AG10803 (cell line): ENCODE results near the gene ACE.

ENCODE experiments used
- DNase-seq: peaks from one replicate; pipeline ENCODE4 v3.0.0; 2010; ENCODE audit warnings: low read depth
- H3K4me3 ChIP-seq: 2 replicates; pipeline ENCODE4 v1.5.1; 2011; ENCODE audit warnings: mild to moderate bottlenecking, low read length, control low read depth
- TF ChIP-seq, protein P1 (sequence below): conservative IDR thresholded peaks from 2 replicates; pipeline ENCODE4 v1.5.1; 2011; ENCODE audit warnings: mild to moderate bottlenecking, low read length, control low read depth, inconsistent platforms

ACE gene

DNA sequence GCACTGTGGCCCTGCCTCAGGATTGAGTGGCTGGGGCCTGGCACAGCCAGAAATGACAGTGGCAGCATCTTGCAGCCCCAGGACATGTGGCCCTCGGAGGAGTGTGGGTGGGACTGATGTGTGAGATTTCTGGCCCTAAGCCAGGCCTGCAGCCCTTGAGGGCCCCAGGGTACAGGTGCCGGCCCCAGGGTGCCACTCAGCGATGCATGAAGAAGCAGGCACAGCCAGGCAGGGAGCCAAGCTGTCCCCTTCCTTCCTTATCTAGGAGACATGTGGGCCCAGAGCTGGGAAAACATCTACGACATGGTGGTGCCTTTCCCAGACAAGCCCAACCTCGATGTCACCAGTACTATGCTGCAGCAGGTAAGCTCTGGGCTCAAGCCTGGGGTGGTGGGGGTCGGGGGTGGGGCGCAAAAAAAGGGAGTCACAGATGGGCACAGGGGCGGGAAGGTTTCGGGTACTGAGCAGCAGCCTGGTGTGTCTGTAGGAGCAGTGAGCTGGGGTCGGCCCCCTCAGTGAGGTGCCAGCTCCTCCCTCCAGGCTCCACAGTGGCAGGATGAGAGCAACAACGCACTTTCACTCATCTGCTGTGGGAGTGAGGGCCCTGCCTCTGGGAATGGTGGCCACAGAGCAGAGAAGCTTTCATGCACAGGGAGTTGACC, 4.1 kb downstream of the ACE start:
- no peak overlapping the region for H3K4me3 ChIP-seq
- no peak for DNase-seq
- TF ChIP-seq, protein P1, sequence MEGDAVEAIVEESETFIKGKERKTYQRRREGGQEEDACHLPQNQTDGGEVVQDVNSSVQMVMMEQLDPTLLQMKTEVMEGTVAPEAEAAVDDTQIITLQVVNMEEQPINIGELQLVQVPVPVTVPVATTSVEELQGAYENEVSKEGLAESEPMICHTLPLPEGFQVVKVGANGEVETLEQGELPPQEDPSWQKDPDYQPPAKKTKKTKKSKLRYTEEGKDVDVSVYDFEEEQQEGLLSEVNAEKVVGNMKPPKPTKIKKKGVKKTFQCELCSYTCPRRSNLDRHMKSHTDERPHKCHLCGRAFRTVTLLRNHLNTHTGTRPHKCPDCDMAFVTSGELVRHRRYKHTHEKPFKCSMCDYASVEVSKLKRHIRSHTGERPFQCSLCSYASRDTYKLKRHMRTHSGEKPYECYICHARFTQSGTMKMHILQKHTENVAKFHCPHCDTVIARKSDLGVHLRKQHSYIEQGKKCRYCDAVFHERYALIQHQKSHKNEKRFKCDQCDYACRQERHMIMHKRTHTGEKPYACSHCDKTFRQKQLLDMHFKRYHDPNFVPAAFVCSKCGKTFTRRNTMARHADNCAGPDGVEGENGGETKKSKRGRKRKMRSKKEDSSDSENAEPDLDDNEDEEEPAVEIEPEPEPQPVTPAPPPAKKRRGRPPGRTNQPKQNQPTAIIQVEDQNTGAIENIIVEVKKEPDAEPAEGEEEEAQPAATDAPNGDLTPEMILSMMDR: no peak

DNA sequence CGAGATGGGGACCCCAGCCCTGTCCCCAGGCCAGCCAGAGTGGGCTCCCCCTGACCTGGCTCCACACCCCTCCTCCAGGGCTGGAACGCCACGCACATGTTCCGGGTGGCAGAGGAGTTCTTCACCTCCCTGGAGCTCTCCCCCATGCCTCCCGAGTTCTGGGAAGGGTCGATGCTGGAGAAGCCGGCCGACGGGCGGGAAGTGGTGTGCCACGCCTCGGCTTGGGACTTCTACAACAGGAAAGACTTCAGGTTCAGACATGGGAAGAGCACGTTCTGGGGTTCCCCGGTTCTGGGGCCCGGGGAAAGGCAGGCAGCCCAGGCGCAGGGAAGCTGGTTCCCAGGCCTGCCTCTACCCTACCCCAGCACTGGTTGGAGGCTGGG, 4.6 kb downstream of the ACE start:
- DNase-seq: no peak
- TF ChIP-seq, protein P1: no peak
- no peak overlapping the region for H3K4me3 ChIP-seq

DNA sequence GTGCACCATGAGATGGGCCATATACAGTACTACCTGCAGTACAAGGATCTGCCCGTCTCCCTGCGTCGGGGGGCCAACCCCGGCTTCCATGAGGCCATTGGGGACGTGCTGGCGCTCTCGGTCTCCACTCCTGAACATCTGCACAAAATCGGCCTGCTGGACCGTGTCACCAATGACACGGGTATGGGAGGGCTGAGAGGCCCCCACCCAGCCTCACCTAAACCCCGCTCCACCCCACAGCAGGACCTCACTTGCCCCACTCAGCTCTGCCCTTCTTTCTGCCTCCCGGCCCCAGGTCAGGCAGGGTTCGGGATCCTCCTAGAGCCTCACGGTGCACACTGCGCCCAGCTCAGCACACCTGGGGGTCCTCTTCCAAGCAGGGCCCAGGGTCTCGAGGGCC, 5.6 kb downstream of the ACE start:
- TF ChIP-seq, protein P1: no peak
- DNase-seq: no peak
- no peak overlapping the region for H3K4me3 ChIP-seq

DNA sequence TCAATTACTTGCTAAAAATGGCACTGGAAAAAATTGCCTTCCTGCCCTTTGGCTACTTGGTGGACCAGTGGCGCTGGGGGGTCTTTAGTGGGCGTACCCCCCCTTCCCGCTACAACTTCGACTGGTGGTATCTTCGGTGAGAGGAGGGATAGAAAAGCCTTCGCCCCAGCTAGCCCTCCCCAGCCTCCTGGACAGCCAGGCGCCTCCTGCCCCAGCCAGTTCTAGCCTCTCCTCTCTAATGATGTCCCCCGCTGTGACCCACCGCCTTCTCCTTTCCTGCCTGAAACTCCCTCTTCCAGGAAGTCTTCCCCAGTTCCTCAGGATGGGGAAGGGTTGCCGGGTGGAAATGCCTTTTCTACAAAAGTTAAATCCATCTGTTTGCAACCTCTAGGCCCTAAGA, 6.2 kb downstream of the ACE start:
- TF ChIP-seq, protein P1: no peak

DNA sequence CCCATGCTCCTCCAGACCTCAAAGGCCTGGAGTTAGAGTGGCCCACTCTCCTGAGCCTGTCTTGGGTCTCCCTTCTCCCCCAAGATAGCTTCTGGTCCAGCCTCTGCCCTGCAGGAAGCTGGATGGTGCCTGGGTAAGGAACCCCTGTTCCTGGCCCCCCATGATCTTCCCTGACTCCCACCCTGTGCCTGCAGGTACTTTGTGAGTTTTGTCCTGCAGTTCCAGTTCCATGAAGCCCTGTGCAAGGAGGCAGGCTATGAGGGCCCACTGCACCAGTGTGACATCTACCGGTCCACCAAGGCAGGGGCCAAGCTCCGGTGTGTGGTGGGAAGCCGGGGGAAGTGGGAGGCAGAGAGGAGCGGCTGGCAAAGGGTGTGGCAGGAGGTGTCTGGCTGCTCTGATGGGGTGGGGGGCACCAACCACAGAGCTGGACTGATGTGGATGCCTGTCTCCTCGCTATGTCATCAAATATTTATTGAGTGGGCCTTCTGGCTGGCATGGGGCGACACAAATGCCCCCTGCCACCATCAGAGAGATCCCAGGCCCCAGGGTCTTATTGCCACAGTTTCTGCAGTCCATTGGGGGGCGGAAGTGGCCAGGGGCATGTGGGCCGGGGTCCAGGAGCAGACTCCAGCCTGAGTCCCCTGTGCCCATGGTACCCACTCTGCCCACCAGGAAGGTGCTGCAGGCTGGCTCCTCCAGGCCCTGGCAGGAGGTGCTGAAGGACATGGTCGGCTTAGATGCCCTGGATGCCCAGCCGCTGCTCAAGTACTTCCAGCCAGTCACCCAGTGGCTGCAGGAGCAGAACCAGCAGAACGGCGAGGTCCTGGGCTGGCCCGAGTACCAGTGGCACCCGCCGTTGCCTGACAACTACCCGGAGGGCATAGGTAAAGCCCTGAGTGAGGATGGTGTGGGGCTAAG, 7.1 kb downstream of the ACE start:
- TF ChIP-seq, protein P1: no peak
- DNase-seq: no peak
- H3K4me3 ChIP-seq: no peak overlapping the region

More for the DNA sequence above, 6.2 kb downstream of the ACE start:
- no peak for DNase-seq
- H3K4me3 ChIP-seq: no peak overlapping the region

DNA sequence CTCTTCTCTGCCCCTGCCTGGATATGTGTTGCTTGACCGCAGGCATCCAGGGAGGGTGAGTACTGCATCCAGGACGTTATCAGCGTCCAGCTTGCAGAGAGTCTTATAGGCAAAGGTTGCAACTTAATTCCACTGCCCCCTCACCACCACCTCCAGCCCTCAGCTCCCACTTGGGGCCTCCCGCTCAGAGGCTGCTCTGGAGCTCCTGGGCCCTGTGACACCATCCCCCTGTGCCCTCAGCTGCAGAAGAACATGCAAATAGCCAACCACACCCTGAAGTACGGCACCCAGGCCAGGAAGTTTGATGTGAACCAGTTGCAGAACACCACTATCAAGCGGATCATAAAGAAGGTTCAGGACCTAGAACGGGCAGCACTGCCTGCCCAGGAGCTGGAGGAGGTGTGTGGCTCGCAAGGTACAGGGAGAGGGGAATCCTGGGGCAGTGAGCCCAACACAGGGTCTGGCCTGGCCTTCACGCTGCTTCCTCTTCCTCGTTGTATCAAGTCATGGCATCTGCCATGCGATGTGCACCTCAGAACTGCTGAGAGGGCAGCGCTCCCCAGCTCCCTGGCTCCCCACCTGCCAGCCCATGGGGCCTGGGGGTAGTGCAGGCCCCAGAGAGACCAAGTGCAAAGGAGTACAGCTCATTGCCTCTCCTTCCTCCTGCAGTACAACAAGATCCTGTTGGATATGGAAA, 9.6 kb downstream of the ACE start:
- DNase-seq: no peak
- no peak overlapping the region for H3K4me3 ChIP-seq
- TF ChIP-seq, protein P1: no peak
